ENCODE results near the gene MYO5B. TPM values are rescaled to one million over a fixed set of nuclear protein-coding genes. Genes with fewer than 3 reads are reported as not detected.

Gene MYO5B
- total and polyA plus RNA-seq, 2 donors (not counting 1 experiment from before 2014, with no cell fraction given) = 0.30 to 1.7 TPM

- Mint-ChIP-seq H3K9me3 (ENCODE audit: insufficient read depth) (no peaks in the 10 kb centered on the region), H3K4me3 (no peak overlapping the region), H3K4me1 (peaks cover 10% of the 10 kb centered on the region), H3K27me3 (peaks cover 30% of the 10 kb centered on the region), H3K27ac (no peak overlapping the region)
- H4K20me1 ChIP-seq (ENCODE audit: control insufficient read depth, insufficient read depth, low read length, poor library complexity, severe bottlenecking) = no peaks in the 10 kb centered on the region
- ChIA-PET CTCF (no interaction called here), POLR2A (no interaction called here)
- TF ChIP-seq CTCF (IDR thresholded peaks at IDR 0.05) = no peak
- no peak for TF ChIP-seq EZH2 (IDR thresholded peaks at IDR 0.05; ENCODE audit: borderline replicate concordance, insufficient read depth, low read depth, low read length, poor library complexity, severe bottlenecking)
- no peaks in the 10 kb centered on the region for H3K79me2 ChIP-seq (ENCODE audit: control insufficient read depth, insufficient read depth, low read length)
- no peaks in the 10 kb centered on the region for H3K4me1 ChIP-seq (ENCODE audit: control insufficient read depth in 2 of 2, insufficient read depth in 2 of 2, low read length in 2 of 2)
- H3K4me3 ChIP-seq (ENCODE audit: control extremely low read depth in 1 of 5, extremely low read depth in 1 of 5, insufficient read depth in 1 of 5, low read depth in 2 of 5, low read length in 4 of 5) = no peak overlapping the region
- no peaks in the 10 kb centered on the region for H3K9me3 ChIP-seq (ENCODE audit: control extremely low read depth in 1 of 3, control insufficient read depth in 2 of 3, insufficient read depth in 1 of 3, low read length in 2 of 3)
- H3K27me3 ChIP-seq (replicated peaks in 1 of 4; ENCODE audit: control extremely low read depth in 1 of 4, control insufficient read depth in 3 of 4, insufficient read depth in 4 of 4, low read length in 3 of 4) = no peaks in the 10 kb centered on the region
- no peak overlapping the region for H3K27ac ChIP-seq (ENCODE audit: low read length in 2 of 2)
- intact Hi-C loops (cut with micrococcal nuclease) = no loop called here
- no peaks in the 10 kb centered on the region for H3K36me3 ChIP-seq (replicated peaks in 1 of 2; ENCODE audit: control extremely low read depth in 1 of 2, control insufficient read depth in 1 of 2, extremely low read depth in 1 of 2, insufficient read depth in 2 of 2, low read length in 1 of 2)
- H2AFZ ChIP-seq (ENCODE audit: insufficient read depth, low read depth, low read length, poor library complexity, severe bottlenecking) = no peak overlapping the region
- DNase-seq (no peak), ATAC-seq (ENCODE audit: low read depth) (no peak)
- WGBS (ENCODE audit: insufficient coverage) = 81% methylated on average over 5 of the region's 5 CpGs
- H3K9ac ChIP-seq (ENCODE audit: low read length) = no peak overlapping the region
- no peak overlapping the region for H3K4me2 ChIP-seq (replicated peaks; ENCODE audit: low read depth, low read length, poor library complexity, severe bottlenecking)
Observed at GRCh38 chr18:49931179-49931578, 263.8 kb downstream of the MYO5B start.

- no peaks in the 10 kb centered on the region for H3K4me1 ChIP-seq (ENCODE audit: control insufficient read depth in 2 of 2, insufficient read depth in 2 of 2, low read length in 2 of 2)
- no peak overlapping the region for H3K4me3 Mint-ChIP-seq
- H3K4me1 Mint-ChIP-seq = no peaks in the 10 kb centered on the region
- ChIA-PET CTCF (interaction anchor here (0.9 kb wide), 1 partner anchor 24 kb away, joined by 3 read pairs; no protein-coding TSS in a partner anchor), POLR2A (no interaction called here)
- H3K79me2 ChIP-seq (ENCODE audit: control insufficient read depth, insufficient read depth, low read length) = no peaks in the 10 kb centered on the region
- no peak overlapping the region for H3K4me2 ChIP-seq (replicated peaks; ENCODE audit: low read depth, low read length, poor library complexity, severe bottlenecking)
- no peak for DNase-seq
- intact Hi-C loops (cut with micrococcal nuclease) = no loop called here
- no peak overlapping the region for H3K27ac ChIP-seq (ENCODE audit: low read length in 2 of 2)
- H3K9me3 ChIP-seq (ENCODE audit: control extremely low read depth in 1 of 3, control insufficient read depth in 2 of 3, insufficient read depth in 1 of 3, low read length in 2 of 3) = peaks cover 0 to 4% (median 0%) of the 10 kb centered on the region in 3 donors
- TF ChIP-seq EZH2 (IDR thresholded peaks at IDR 0.05; ENCODE audit: borderline replicate concordance, insufficient read depth, low read depth, low read length, poor library complexity, severe bottlenecking) (no peak), CTCF (IDR thresholded peaks at IDR 0.05) (no peak)
- no peak overlapping the region for H3K27ac Mint-ChIP-seq
- 100% methylated on average over 1 of the region's 5 CpGs for WGBS (ENCODE audit: insufficient coverage)
- peaks cover 0 to 13% (median 4%) of the 10 kb centered on the region in 4 experiments for H3K27me3 ChIP-seq (replicated peaks in 1 of 4; ENCODE audit: control extremely low read depth in 1 of 4, control insufficient read depth in 3 of 4, insufficient read depth in 4 of 4, low read length in 3 of 4)
- no peak overlapping the region for H3K4me3 ChIP-seq (ENCODE audit: control extremely low read depth in 1 of 5, extremely low read depth in 1 of 5, insufficient read depth in 1 of 5, low read depth in 2 of 5, low read length in 4 of 5)
- H3K36me3 ChIP-seq (replicated peaks in 1 of 2; ENCODE audit: control extremely low read depth in 1 of 2, control insufficient read depth in 1 of 2, extremely low read depth in 1 of 2, insufficient read depth in 2 of 2, low read length in 1 of 2) = no peaks in the 10 kb centered on the region
- no peak for ATAC-seq (ENCODE audit: low read depth)
- no peaks in the 10 kb centered on the region for H4K20me1 ChIP-seq (ENCODE audit: control insufficient read depth, insufficient read depth, low read length, poor library complexity, severe bottlenecking)
- H2AFZ ChIP-seq (ENCODE audit: insufficient read depth, low read depth, low read length, poor library complexity, severe bottlenecking) = no peak overlapping the region
- H3K9ac ChIP-seq (ENCODE audit: low read length) = no peak overlapping the region
- H3K9me3 Mint-ChIP-seq (ENCODE audit: insufficient read depth) = peaks cover 1% of the 10 kb centered on the region
- peaks cover 57% of the 10 kb centered on the region for H3K27me3 Mint-ChIP-seq
Observed at GRCh38 chr18:49926106-49926745, 268.7 kb downstream of the MYO5B start.

All from B cell (primary cell).